Lower lobe of right lung (tissue), 2 donors: ENCODE measurements around the gene BTD. TPM values are rescaled to one million over a fixed set of nuclear protein-coding genes. Genes with fewer than 3 reads are reported as not detected.
"Not testable (repeated sequence)": the region's sequence is repeated elsewhere in the genome, so short reads cannot be mapped to it uniquely, and the experiment has no call there.

Experiments used
- ATAC-seq, 2 donors: fragments of 200-7000 bp; cut with Tn5 transposase; one replicate each; pipeline ENCODE4 v1.9.1; 2020 to 2022; ENCODE audit warnings: mild to moderate bottlenecking in 2 of 2, moderate library complexity in 2 of 2
- DNase-seq: peaks from one replicate; pipeline ENCODE4 v3.0.0-alpha.2; 2020
- H3K27ac ChIP-seq: fragments of 200-600 bp; one replicate; pipeline ENCODE4 v1.8.0; 2022
- H3K27me3 ChIP-seq: fragments of 200-600 bp; one replicate; pipeline ENCODE4 v1.8.0; 2022; ENCODE audit warnings: low read depth
- H3K36me3 ChIP-seq: fragments of 200-600 bp; one replicate; pipeline ENCODE4 v1.8.0; 2022; ENCODE audit warnings: mild to moderate bottlenecking
- H3K4me1 ChIP-seq: fragments of 200-600 bp; one replicate; pipeline ENCODE4 v1.8.0; 2022
- H3K4me3 ChIP-seq: fragments of 200-600 bp; one replicate; pipeline ENCODE4 v1.8.0; 2022; ENCODE audit warnings: mild to moderate bottlenecking
- H3K9me3 ChIP-seq: fragments of 200-600 bp; one replicate; pipeline ENCODE4 v1.8.0; 2022
- intact Hi-C: fragments of 100-400 bp; cut with DNase I; formaldehyde crosslinking; loops from one replicate; pipeline ENCODE4 v1.11.0; 2022
- total RNA-seq: library from RNA; stranded (reverse); fragmentation: NEBNext Ultra II Directional; extraction: Animal tissue kit (Norgen Biotek cat#: 25700); gene quantifications from one replicate; pipeline ENCODE4 v1.2.1, GENCODE V29; 2021
- TF ChIP-seq, protein P1 (sequence below): fragments of 200-600 bp; IDR thresholded peaks from one replicate; pipeline ENCODE4 v1.8.0; 2022; ENCODE audit warnings: antibody characterized with exemption, mild to moderate bottlenecking
- donor health status: DM: no; HTN: yes; CAD: no; lungs with severe emphysema.

Gene BTD
- total RNA-seq, 1 donor from 2014 or later: 24.2 TPM

DNA sequence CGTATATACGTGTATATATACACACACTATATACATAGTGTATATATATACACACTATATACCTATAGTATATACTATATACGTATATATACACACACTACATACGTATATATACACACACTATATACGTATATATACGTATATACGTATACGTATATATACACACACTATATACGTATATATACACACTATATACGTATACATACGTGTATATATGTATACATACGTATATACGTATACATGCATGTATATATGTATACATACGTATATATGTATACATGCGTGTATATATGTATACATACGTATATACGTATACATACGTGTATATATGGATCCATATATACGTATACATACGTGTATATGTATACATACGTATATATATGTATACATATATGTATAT, 9.6 kb upstream of the BTD start:
- H3K4me3 ChIP-seq: no peak overlapping the region
- DNase-seq (no peak), ATAC-seq (no peak)
- intact Hi-C loops: no loop called here
- peaks cover 75% of the 10 kb centered on the region for H3K36me3 ChIP-seq
- H3K4me1 ChIP-seq: no peaks in the 10 kb centered on the region
- H3K27ac ChIP-seq: no peak overlapping the region
- no peaks in the 10 kb centered on the region for H3K9me3 ChIP-seq
- TF ChIP-seq, protein P1, sequence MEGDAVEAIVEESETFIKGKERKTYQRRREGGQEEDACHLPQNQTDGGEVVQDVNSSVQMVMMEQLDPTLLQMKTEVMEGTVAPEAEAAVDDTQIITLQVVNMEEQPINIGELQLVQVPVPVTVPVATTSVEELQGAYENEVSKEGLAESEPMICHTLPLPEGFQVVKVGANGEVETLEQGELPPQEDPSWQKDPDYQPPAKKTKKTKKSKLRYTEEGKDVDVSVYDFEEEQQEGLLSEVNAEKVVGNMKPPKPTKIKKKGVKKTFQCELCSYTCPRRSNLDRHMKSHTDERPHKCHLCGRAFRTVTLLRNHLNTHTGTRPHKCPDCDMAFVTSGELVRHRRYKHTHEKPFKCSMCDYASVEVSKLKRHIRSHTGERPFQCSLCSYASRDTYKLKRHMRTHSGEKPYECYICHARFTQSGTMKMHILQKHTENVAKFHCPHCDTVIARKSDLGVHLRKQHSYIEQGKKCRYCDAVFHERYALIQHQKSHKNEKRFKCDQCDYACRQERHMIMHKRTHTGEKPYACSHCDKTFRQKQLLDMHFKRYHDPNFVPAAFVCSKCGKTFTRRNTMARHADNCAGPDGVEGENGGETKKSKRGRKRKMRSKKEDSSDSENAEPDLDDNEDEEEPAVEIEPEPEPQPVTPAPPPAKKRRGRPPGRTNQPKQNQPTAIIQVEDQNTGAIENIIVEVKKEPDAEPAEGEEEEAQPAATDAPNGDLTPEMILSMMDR: no peak
- no peaks in the 10 kb centered on the region for H3K27me3 ChIP-seq

DNA sequence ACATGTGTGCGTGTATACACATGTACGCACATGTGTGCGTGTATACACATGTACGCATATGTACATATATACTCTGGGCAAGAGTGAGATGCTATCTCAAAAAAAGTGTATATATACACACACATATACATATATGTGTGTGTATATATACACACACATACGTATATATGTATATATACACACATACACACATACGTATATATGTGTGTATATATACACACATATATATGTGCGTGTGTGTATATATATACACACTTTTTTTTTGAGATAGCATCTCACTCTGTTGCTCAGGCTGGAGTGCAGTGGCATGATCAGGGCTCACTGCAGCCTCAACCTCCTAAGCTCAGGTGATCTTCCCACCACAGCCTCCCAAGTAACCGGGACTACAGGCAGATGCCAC, 8.6 kb upstream of the BTD start:
- DNase-seq (no peak), ATAC-seq (no peak)
- Histone ChIP-seq H3K27ac (no peak overlapping the region), H3K4me3 (no peak overlapping the region), H3K36me3 (peaks cover 79% of the 10 kb centered on the region), H3K27me3 (no peaks in the 10 kb centered on the region), H3K9me3 (no peaks in the 10 kb centered on the region), H3K4me1 (no peaks in the 10 kb centered on the region)
- TF ChIP-seq, protein P1: no peak
- intact Hi-C loops: no loop called here

DNA sequence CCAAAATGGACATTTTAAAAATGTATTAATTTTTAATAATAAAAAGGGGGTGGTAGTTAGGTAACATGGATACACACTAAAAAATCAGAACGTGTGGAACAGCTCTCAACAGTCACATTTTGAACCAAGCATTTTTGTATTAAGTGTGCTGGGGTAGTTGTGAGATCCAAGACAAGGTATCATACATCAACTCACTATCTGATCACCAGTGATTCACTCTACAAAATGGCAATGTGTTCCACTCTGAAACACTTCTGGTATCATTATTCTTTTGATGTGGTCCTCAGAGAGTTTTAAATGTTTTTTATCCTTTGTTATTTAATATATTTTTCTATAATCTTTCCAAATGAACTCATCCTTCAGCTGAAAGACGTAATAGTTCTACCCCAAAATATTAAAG, 5.6 kb upstream of the BTD start:
- Histone ChIP-seq H3K4me1 (peaks cover 12% of the 10 kb centered on the region), H3K27ac (no peak overlapping the region), H3K36me3 (peaks cover 63% of the 10 kb centered on the region), H3K4me3 (no peak overlapping the region), H3K9me3 (no peaks in the 10 kb centered on the region), H3K27me3 (no peaks in the 10 kb centered on the region)
- intact Hi-C loops: no loop called here
- DNase-seq: no peak
- TF ChIP-seq, protein P1: no peak
- no peak for ATAC-seq

DNA sequence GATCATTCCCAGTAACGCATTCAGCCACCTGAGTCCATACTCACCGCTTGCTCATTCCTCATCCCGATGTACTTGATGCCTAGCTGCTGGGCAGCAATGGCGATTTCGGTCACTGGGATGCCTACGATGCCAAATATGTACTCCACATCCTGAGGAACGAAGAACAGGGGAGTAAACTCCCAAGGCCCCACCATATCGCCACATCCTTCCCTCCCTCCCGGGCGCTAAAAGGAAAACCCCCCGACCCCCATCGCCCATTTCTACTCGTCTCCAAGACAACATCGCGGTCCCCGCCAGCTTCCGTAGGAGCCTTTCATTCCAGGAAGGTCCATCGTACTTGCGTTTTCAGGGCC, 523 bp upstream of the BTD start:
- Histone ChIP-seq H3K9me3 (no peaks in the 10 kb centered on the region), H3K36me3 (peaks cover 32% of the 10 kb centered on the region), H3K4me1 (peaks cover 20% of the 10 kb centered on the region), H3K27me3 (no peaks in the 10 kb centered on the region), H3K4me3 (peak overlapping the region; percentile 74), H3K27ac (peak overlapping the region; percentile 88)
- TF ChIP-seq, protein P1: no peak
- ATAC-seq: peak; percentile 20 to 32
- no peak for DNase-seq
- intact Hi-C loops: no loop called here

DNA sequence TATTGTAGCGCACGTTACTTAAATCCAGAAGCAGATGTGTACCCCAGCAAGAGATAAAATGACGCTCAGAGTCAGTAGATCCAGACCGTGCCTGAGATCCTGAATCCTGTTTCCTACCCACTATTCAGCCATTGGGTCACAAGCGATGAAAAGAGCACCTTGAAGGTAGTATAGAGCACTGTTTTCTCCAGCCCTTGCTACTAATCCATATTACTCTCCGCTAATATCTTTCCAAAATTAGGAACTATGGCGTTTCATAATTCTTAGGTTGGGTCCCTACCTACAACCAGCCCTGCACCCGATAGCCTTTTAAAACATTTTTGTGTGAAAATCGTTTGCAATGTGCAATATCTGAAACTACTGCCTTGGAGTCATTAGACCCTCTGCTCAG, 596 bp downstream of the BTD start:
- Histone ChIP-seq H3K9me3 (no peaks in the 10 kb centered on the region), H3K4me1 (peaks cover 20% of the 10 kb centered on the region), H3K27me3 (no peaks in the 10 kb centered on the region), H3K27ac (peak overlapping the region; percentile 88), H3K36me3 (peaks cover 23% of the 10 kb centered on the region), H3K4me3 (peak overlapping the region; percentile 74)
- no peak for DNase-seq
- intact Hi-C loops: no loop called here
- peak; percentile 1 to 18 for ATAC-seq
- TF ChIP-seq, protein P1: no peak

DNA sequence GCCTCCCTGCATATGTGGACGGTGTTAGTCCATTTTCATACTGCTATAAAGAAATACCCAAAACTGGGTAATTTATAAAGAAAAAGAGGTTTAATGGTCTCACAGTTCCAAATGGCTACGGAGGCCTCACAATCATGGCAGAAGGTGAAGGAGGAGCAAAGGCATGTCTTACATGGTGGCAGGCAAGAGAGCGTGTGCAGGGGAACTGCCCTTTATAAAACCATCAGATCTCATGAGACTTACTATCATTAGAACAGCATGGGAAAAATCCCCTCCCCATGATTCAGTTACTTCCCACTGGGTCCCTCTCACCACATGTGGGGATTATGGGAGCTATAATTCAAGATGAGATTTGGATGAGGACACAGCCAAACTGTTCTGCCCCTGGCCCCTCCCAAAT, 1.3 kb downstream of the BTD start:
- H3K27me3 ChIP-seq, ATAC-seq, intact Hi-C loops, DNase-seq, H3K9me3 ChIP-seq: not testable (repeated sequence)
- H3K4me3 ChIP-seq: peak overlapping the region; percentile 74
- peak overlapping the region; percentile 88 for H3K27ac ChIP-seq
- H3K36me3 ChIP-seq: peaks cover 16% of the 10 kb centered on the region
- peaks cover 25% of the 10 kb centered on the region for H3K4me1 ChIP-seq

DNA sequence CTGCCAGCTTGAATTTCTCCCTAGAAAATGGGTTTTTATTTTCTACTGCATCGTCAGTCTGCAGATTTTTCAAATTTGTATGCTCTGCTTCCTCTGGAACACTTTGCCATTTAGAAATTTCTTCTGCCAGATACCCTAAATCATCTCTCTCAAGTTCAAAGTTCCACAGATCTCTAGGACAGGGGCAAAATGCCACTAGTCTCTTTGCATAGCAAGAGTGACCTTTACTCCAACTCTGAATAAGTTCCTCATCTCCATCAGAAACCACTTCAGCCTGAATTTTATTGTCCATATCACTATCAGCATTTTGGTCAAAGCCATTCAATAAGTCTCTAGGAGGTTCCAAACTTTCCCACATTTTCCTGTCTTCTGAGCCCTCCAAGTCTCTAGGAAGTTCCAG, 3.0 kb downstream of the BTD start:
- H3K9me3 ChIP-seq, intact Hi-C loops, H3K27ac ChIP-seq, H3K27me3 ChIP-seq, ATAC-seq, H3K36me3 ChIP-seq, H3K4me3 ChIP-seq, DNase-seq: not testable (repeated sequence)
- H3K4me1 ChIP-seq: peaks cover 25% of the 10 kb centered on the region
